Natural killer cell (primary cell): ENCODE results near the gene OR11A1. TPM values are rescaled to one million over a fixed set of nuclear protein-coding genes. Genes with fewer than 3 reads are reported as not detected.

Experiments
- ATAC-seq, 3 donors: fragments of 150-1000 bp in 2 of 3; fragments of 200-7000 bp in 1 of 3; cut with Tn5 transposase; 1 replicate in 1 of 3; 2 replicates in 2 of 3; pipeline ENCODE4 v1.10.0; 2021; ENCODE audit warnings: mild to moderate bottlenecking in 2 of 3, moderate library complexity in 2 of 3
- DNase-seq, 2 donors: peaks; one replicate each; pipeline versions ENCODE4 v3.0.0 to v3.0.0-alpha.2; 2013 to 2021; ENCODE audit warnings: mixed read lengths in 1 of 2
- H3K27ac ChIP-seq: one replicate; pipeline ENCODE4 v1.5.1; 2013; ENCODE audit warnings: mild to moderate bottlenecking, low read length
- H3K27me3 ChIP-seq: one replicate; pipeline ENCODE4 v1.6.1; 2013; ENCODE audit warnings: low read length; ENCODE audit not compliant: control insufficient read depth, insufficient read depth
- H3K36me3 ChIP-seq: one replicate; pipeline ENCODE4 v1.6.1; 2013; ENCODE audit warnings: low read length; ENCODE audit not compliant: control insufficient read depth, insufficient read depth
- H3K4me1 ChIP-seq: one replicate; pipeline ENCODE4 v1.6.1; 2013; ENCODE audit warnings: low read length; ENCODE audit not compliant: control insufficient read depth, insufficient read depth
- H3K4me3 ChIP-seq: one replicate; pipeline ENCODE4 v1.5.1; 2013; ENCODE audit warnings: low read length
- H3K9me3 ChIP-seq: one replicate; pipeline ENCODE4 v1.6.1; 2013; ENCODE audit warnings: low read length; ENCODE audit not compliant: control insufficient read depth, insufficient read depth
- H3K27ac Mint-ChIP-seq, 2 donors: one replicate each; pipeline ENCODE4 v1.8.0; 2022; ENCODE audit warnings: mild to moderate bottlenecking in 2 of 2, mixed read lengths in 2 of 2, moderate library complexity in 1 of 2
- H3K27me3 Mint-ChIP-seq, 2 donors: one replicate each; pipeline ENCODE4 v1.8.0; 2022; ENCODE audit warnings: low read depth in 2 of 2, mixed read lengths in 2 of 2
- H3K36me3 Mint-ChIP-seq: one replicate; pipeline ENCODE4 v1.8.0; 2022; ENCODE audit warnings: mixed read lengths
- H3K4me1 Mint-ChIP-seq, 2 donors: one replicate each; pipeline ENCODE4 v1.8.0; 2022; ENCODE audit warnings: mixed read lengths in 2 of 2
- H3K4me3 Mint-ChIP-seq: one replicate; pipeline ENCODE4 v1.8.0; 2022; ENCODE audit warnings: mild to moderate bottlenecking, moderate library complexity, mixed read lengths
- H3K9me3 Mint-ChIP-seq, 2 donors: one replicate each; pipeline ENCODE4 v1.8.0; 2022; ENCODE audit warnings: mixed read lengths in 2 of 2
- WGBS: methylation state at CpG from one replicate; pipeline ENCODE4 v1.1.7; 2013; ENCODE audit warnings: missing lambda C conversion rate; ENCODE audit not compliant: insufficient coverage; 5-methylcytosine and 5-hydroxymethylcytosine counted together
- intact Hi-C: fragments of 100-400 bp; cut with micrococcal nuclease; formaldehyde crosslinking; loops from one replicate; pipeline ENCODE4 v1.14.2; 2022
- total RNA-seq, 4 donors: library from RNA; stranded (reverse); fragments of 120-200 nt in 1 of 4; gene quantifications; one replicate each; pipeline versions ENCODE4 v1.2.3 to v1.2.4, GENCODE V29; 2013 to 2022
- TF ChIP-seq, protein P1 (sequence below): fragments of 200-600 bp; IDR thresholded peaks from one replicate; pipeline ENCODE4 v1.8.0; 2022; ENCODE audit warnings: antibody characterized with exemption

OR11A1 gene
- total RNA-seq, 3 donors from 2014 or later (not counting 1 experiment from before 2014, with no cell fraction given) = not detected

DNA sequence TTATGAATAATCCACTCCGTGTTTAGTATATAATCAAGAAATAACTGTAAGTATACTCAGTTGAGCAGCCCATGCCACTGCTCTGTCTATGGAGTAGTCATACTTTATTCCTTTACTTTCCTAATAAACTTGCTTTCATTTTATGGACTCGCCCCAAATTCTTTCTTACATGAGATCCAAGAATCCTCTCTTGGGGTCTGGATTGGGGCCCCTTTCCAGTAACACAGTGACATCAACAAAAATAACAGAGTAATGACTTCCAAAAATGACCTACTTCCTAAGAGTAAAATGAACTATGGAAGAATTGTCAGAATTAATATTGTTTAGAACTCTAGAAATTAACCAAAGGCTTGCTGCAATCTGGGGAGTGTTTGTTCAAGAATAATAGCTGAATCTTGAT is 8.9 kb upstream of the OR11A1 start:
- H3K9me3 Mint-ChIP-seq = no peaks in the 10 kb centered on the region
- no peaks in the 10 kb centered on the region for H3K4me1 Mint-ChIP-seq
- no peak overlapping the region for H3K4me3 ChIP-seq
- TF ChIP-seq, protein P1, sequence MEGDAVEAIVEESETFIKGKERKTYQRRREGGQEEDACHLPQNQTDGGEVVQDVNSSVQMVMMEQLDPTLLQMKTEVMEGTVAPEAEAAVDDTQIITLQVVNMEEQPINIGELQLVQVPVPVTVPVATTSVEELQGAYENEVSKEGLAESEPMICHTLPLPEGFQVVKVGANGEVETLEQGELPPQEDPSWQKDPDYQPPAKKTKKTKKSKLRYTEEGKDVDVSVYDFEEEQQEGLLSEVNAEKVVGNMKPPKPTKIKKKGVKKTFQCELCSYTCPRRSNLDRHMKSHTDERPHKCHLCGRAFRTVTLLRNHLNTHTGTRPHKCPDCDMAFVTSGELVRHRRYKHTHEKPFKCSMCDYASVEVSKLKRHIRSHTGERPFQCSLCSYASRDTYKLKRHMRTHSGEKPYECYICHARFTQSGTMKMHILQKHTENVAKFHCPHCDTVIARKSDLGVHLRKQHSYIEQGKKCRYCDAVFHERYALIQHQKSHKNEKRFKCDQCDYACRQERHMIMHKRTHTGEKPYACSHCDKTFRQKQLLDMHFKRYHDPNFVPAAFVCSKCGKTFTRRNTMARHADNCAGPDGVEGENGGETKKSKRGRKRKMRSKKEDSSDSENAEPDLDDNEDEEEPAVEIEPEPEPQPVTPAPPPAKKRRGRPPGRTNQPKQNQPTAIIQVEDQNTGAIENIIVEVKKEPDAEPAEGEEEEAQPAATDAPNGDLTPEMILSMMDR = no peak
- H3K36me3 Mint-ChIP-seq = no peaks in the 10 kb centered on the region
- intact Hi-C loops = no loop called here
- ATAC-seq (no peak), DNase-seq (no peak)
- H3K4me1 ChIP-seq = no peaks in the 10 kb centered on the region
- H3K27ac Mint-ChIP-seq = no peak overlapping the region
- H3K27ac ChIP-seq = no peak overlapping the region
- H3K9me3 ChIP-seq = no peaks in the 10 kb centered on the region
- no peaks in the 10 kb centered on the region for H3K36me3 ChIP-seq
- no peak overlapping the region for H3K4me3 Mint-ChIP-seq
- peaks cover 12 to 21% of the 10 kb centered on the region in 2 donors for H3K27me3 Mint-ChIP-seq
- H3K27me3 ChIP-seq = no peaks in the 10 kb centered on the region
- 100% methylated on average over 1 of the region's 2 CpGs for WGBS

DNA sequence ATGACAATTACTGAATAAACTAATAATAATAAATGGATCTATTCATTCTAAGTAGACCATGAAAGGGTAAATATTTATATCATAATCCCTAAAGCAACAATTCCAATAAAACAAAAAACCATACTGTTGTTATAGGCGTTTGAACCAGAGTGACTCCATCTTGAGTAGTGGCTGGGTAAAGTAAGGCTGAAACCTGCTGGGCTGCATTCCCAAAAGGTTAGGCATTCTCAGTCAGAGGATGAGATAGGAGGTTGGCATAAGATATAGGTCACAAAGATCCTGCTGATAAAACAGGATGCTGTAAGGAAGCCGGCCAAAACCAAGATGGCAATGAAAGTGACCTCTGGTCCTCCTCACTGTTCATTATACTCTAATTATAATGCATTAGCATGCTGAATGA is 8.4 kb upstream of the OR11A1 start:
- H3K36me3 ChIP-seq = no peaks in the 10 kb centered on the region
- no peaks in the 10 kb centered on the region for H3K9me3 ChIP-seq
- Mint-ChIP-seq H3K4me3 (no peak overlapping the region), H3K36me3 (no peaks in the 10 kb centered on the region), H3K4me1 (no peaks in the 10 kb centered on the region), H3K27ac (no peak overlapping the region), H3K27me3 (peaks cover 12 to 21% of the 10 kb centered on the region in 2 donors), H3K9me3 (no peaks in the 10 kb centered on the region)
- no peak for ATAC-seq
- no peaks in the 10 kb centered on the region for H3K27me3 ChIP-seq
- WGBS = 90% methylated on average over 2 of the region's 2 CpGs
- TF ChIP-seq, protein P1 = no peak
- no peak for DNase-seq
- H3K27ac ChIP-seq = no peak overlapping the region
- intact Hi-C loops = no loop called here
- no peaks in the 10 kb centered on the region for H3K4me1 ChIP-seq
- H3K4me3 ChIP-seq = no peak overlapping the region

DNA sequence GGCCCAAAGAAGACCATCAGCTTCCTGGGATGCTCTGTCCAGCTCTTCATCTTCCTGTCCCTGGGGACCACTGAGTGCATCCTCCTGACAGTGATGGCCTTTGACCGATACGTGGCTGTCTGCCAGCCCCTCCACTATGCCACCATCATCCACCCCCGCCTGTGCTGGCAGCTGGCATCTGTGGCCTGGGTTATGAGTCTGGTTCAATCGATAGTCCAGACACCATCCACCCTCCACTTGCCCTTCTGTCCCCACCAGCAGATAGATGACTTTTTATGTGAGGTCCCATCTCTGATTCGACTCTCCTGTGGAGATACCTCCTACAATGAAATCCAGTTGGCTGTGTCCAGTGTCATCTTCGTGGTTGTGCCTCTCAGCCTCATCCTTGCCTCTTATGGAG is 5.2 kb upstream of the OR11A1 start:
- 79% methylated on average over 6 of the region's 6 CpGs for WGBS
- Mint-ChIP-seq H3K36me3 (no peaks in the 10 kb centered on the region), H3K27ac (no peak overlapping the region), H3K4me1 (no peaks in the 10 kb centered on the region), H3K4me3 (no peak overlapping the region), H3K27me3 (peaks cover 12 to 35% of the 10 kb centered on the region in 2 donors), H3K9me3 (no peaks in the 10 kb centered on the region)
- no peak for DNase-seq
- H3K4me3 ChIP-seq = no peak overlapping the region
- intact Hi-C loops = no loop called here
- no peaks in the 10 kb centered on the region for H3K36me3 ChIP-seq
- no peak for ATAC-seq
- H3K27ac ChIP-seq = no peak overlapping the region
- TF ChIP-seq, protein P1 = no peak
- no peaks in the 10 kb centered on the region for H3K9me3 ChIP-seq
- H3K4me1 ChIP-seq = no peaks in the 10 kb centered on the region
- no peaks in the 10 kb centered on the region for H3K27me3 ChIP-seq

DNA sequence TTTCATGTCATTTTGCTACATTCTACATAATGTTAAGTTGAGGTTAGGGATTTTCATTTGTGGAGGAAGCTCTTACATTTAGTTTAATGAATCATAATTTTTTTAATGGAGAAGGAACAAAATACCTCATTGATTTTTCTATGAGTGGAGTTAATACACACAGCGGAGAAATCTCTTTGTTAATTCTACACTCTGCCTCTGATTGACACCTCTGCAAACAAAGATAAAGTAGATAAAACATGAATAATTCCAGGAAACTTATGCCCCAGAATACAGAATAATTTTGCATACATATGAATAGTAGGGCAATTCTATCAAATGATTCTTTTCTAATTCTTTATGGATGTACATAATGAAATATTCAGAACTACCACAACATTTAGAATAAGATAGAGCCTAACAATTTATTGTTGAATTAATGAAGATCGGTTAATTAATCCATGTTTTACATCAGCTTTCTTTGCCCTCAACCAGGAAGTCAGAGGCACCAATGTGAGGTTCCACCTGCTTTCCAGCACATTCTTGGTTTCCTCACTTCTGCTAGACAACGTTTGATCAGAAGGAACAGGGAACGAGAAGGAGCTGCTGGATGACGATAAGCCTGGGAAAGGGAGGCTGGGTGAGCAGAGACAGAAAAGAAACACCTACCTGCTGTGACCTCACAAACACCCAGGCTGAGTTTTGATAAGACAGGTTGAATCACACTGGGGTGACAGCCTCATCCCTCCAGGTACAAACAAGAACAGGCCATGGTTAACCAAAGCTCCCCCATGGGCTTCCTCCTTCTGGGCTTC is 4.3 kb upstream of the OR11A1 start:
- TF ChIP-seq, protein P1 = no peak
- no peaks in the 10 kb centered on the region for H3K9me3 Mint-ChIP-seq
- Histone ChIP-seq H3K4me3 (no peak overlapping the region), H3K27ac (no peak overlapping the region), H3K4me1 (no peaks in the 10 kb centered on the region), H3K27me3 (no peaks in the 10 kb centered on the region), H3K9me3 (no peaks in the 10 kb centered on the region), H3K36me3 (no peaks in the 10 kb centered on the region)
- ATAC-seq (no peak), DNase-seq (no peak)
- H3K4me3 Mint-ChIP-seq = no peak overlapping the region
- H3K36me3 Mint-ChIP-seq = no peaks in the 10 kb centered on the region
- peaks cover 12 to 35% of the 10 kb centered on the region in 2 donors for H3K27me3 Mint-ChIP-seq
- no peak overlapping the region for H3K27ac Mint-ChIP-seq
- 84% methylated on average over 4 of the region's 5 CpGs for WGBS
- no peaks in the 10 kb centered on the region for H3K4me1 Mint-ChIP-seq
- intact Hi-C loops = no loop called here
